ENCODE results near the gene EPHA5.

Gene EPHA5

DNA sequence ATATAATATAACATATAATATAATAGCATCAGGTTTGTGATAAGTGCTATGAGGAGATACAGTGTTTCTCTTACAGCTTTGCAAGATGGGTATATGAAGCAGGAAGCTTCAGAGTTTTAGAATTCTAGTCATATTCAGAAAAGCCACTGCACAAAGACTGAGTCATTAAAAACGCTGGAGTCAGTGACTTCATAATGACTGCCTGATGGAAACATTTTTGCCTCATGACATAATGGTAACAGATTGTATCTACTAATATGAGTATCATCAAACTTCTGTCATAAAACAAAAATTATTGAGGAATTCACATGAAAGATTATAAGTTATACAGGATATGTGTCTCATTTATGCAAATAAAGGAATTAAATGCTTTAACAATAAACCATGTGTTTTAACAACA is 46.8 kb downstream of the EPHA5 start:
- no peak for DNase-seq

GRCh38 chr4:65617416-65617815 is 52.9 kb downstream of the EPHA5 start:
- DNase-seq: no peak

- no peak for DNase-seq
Observed at GRCh38 chr4:65604515-65604914, 65.8 kb downstream of the EPHA5 start.

GRCh38 chr4:65600656-65601055 is 69.6 kb downstream of the EPHA5 start:
- DNase-seq: no peak

- no peak for DNase-seq
Observed at GRCh38 chr4:65599340-65599739, 70.9 kb downstream of the EPHA5 start.

- no peak for DNase-seq
Observed at GRCh38 chr4:65597697-65598096, 72.6 kb downstream of the EPHA5 start.

DNA sequence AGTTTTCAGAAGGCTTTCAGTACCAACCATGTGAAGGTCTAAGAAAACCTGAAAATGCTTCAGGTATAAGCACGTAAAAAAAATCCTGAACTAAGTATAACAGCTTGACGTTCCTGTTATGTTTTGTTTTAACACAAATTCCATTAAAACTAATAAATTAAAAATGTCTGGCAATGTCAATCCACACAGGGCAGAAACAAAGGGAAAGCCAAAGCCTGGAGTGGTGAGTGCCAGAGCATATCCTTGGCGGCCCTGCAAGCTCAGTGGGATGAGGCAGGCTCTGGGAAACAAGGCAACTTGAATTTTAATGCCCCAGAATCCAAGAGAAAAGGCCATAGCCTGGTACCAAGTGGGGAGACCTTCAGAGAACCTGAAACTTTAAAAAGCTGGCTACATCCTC is 78.2 kb downstream of the EPHA5 start:
- DNase-seq: no peak

DNA sequence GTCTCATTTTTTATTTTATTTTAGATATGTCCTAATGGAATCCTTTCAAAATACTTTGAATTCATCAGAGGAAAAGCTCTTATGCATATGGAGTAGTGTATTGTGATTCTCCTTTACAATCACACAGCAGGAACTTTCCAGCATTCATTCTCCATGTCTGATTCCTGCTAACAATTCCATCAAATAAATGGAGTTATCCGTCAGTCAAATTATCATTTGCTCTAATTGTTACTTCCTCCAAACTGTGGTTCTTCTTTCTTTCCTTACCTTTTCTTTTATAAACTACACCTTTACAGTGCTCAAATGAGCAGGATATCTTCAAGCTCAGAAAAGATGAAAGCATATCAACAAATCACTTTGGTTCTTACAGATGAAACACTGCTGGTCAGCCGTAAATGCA is 80.4 kb downstream of the EPHA5 start:
- no peak for DNase-seq

DNA sequence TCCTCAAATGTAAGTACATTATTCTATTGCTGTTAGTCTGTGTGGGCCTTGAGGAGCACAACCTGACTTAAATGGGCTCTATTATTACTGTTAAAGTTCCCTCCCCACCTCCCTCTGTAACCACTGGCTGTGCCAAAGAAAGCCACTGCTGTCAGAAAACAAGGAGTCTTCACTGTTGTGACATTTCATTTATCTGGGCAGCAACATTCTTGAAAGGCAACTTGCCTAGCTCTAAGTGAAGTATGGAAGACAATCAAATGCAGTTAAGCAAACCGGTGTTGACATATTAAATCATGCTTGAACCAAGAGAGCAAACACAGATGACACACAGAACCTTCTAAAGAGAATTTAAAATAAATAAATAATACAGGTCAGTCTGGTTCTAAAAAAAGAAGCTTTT is 81.0 kb downstream of the EPHA5 start:
- no peak for DNase-seq

- DNase-seq: no peak
Observed at GRCh38 chr4:65580551-65580950, 89.7 kb downstream of the EPHA5 start.

DNA sequence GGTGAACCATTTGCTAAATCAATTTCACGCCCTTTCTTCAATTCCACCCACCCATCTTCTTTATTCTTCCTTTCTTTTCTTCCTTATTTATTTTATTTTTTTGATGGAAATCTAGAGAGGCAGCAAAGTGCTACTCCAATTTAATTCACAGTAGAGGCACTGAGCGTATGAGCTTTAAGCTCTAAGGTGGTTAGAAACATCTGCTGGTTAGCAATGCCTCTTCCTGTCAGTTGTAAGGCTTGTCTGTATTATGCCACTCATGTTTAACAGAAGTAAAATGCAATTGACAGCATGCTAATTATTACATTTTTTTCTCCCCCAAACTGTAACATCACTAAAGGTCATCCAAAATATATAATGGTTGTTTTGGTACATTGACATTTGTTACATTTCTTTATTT is 103.8 kb downstream of the EPHA5 start:
- no peak for DNase-seq

DNA sequence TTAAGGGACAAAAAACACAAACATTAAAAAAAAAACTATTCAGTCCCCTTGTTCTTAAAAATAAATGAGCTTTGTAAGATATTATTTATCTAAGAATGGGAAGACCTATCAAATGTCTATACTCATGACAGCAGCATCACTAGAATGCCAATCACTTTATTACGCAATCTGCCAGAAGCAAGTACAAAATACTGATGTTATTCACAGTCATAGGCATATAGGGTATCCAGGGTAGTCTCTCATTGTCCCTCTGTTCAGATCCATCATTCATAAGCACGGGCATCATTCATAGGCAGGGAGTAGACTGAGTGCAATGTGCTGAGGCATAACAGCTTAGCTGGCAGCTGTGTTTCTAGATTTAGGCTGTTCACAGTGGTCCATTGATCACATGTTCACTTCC is 109.1 kb downstream of the EPHA5 start:
- DNase-seq: no peak

DNA sequence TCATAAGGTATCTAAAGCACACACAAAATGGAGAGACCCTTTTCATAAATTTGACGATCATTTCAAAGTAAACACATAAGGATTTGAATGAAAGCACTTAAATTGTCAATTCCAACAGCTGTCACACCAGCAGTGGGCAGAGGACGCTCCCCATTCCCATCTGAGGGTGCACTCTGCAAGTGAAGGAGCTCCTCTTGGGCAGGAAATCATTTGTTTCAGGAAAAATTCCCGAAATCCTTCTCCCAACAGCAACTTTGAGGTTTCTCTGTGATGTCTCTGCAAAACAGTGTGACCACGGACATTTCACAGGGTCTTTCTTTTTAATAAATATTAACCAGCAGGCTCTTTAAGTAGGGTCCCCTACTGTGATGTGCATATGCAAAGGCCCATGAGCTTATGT is 111.0 kb downstream of the EPHA5 start:
- DNase-seq: no peak

- DNase-seq: no peak
Observed at GRCh38 chr4:65552057-65552456, 118.2 kb downstream of the EPHA5 start.

- no peak for DNase-seq
Observed at GRCh38 chr4:65550500-65550899, 119.8 kb downstream of the EPHA5 start.

DNA sequence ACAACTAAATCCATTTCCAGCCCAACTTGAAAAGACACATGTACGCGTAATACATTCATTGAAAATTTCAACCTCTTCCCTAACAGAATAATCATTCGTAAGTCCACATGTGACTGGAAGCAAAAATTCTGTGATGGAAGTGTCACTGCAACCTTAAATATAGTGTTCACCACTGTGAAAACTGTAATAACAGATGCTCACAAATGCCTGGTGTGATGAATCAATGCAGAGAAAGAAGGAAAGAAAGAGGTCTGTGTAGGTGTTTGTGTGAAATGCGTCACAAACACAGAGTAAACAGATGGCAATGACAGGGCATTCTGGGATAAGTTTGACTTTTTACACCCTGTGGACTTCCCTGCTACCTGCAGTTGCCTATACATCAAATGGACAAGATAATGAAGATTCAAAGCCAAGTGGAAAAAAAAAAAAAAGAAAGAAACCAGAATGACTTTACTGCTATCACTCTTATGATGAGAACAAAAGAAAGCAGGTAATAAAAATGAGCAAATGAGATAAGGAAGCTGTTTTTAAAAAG is 123.3 kb downstream of the EPHA5 start:
- DNase-seq: no peak

DNA sequence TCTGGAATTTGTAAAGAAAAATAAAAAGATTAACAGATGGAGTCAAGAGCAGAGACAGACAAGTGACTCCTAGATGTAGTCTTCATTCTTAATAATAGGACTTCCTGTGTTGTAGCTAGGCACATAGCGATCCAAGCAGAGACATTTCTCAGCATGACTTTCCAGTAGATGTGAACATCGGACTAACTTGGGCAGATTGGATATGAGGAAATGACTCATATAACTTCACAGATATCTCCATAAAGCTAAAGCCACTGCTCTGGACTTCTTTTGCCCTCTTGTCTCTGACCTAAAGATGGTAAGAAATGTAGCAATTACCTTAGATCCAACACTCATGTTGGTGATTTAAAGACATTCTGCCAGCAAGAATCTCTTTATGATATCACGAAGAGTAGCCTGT is 131.7 kb downstream of the EPHA5 start:
- no peak for DNase-seq

DNA sequence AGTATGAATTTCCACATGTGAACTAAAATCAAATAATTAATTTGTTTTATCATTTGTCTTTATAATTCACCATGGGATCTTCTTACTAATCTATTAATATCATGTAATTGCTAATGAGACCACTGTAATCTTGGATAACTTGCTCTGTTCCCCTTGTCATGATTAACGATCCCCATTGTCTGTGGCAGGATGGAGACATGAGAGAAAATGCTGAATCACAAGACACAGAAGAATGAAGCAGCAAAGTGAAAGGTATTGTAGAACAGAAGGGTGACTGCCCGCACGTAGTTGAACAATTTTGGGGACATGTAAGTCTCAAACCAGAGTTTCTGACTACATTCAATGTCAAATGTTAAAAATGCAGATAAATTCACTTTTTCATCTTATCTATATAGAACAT is 135.2 kb downstream of the EPHA5 start:
- DNase-seq: no peak

DNA sequence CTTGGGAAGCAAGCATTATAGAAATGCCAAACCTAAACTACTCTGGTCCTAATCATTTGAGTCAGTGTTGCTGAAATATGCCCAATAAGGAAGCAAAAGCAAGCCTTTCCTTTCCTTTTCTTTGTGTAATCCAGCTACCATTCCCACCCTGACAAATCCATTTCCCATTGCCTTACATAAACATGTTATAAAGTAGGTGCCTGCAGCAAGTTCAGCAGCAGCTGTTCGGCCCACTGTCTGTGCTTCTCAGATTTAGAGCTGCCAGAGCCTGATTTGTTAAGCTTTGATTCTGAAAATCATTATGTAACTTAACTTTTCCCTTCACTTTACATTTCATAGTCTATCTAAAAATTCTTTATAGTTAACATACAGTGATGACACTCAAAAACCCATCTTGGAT is 148.6 kb downstream of the EPHA5 start:
- no peak for DNase-seq

DNA sequence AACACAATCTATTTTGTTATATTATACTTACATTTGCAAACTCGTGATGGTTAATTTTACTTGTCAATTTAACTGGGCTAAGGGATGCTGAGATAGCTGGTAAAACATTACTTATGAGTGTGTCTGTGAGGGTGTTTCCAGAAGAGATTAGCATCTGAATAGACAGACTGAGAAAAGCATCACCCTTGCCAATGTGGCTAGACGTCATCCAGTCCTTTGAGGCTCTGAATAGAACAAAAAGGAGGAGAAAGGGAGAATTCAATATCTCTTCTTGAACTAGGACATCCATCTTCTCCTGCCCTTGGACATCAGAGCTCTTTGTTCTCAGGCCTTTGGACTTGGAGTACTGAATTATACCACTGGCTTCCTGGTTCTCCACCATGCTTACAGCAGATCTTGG is 154.6 kb downstream of the EPHA5 start:
- DNase-seq: no peak

- DNase-seq: no peak
Observed at GRCh38 chr4:65510976-65511375, 159.3 kb downstream of the EPHA5 start.

DNA sequence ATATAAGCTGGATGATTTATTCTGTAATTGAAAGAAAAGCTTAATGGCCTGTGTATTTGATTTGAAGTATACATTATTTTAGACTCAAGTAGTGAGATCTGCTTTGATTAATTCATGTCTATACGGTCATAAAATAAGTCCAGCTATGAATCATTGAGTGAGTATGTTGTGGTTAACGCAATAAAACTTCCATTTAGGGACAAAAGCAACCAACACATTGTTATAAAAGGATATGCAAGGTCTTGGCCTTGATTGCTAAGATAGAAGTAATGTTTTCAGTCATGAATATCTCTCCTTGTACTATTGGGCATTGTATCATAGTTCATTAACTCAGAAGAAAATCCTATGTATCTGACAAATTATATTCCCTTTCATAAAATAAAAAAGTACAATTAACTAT is 162.1 kb downstream of the EPHA5 start:
- DNase-seq: no peak

GRCh38 chr4:65502131-65502701 is 168.1 kb downstream of the EPHA5 start:
- DNase-seq: no peak

DNA sequence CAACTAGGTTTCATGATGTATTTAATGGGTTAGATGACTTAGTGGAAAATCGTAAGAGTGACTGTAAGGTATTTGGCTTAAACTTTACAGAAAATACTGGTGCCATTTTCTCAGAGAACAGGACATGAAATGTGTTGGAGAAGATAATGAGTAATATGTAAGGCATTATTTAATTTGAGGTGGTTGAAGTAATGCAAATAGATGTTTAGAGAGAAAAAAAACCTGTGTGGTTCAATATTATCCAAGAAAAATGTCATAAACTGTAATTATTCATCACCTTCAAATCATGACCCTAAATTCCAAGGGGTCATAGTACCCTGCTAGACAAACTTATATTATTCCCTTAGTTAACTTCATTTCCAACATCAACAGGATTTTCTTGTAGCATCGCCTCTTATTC is 171.7 kb downstream of the EPHA5 start:
- DNase-seq: no peak

- DNase-seq: no peak
Observed at GRCh38 chr4:65495439-65495838, 174.8 kb downstream of the EPHA5 start.

DNA sequence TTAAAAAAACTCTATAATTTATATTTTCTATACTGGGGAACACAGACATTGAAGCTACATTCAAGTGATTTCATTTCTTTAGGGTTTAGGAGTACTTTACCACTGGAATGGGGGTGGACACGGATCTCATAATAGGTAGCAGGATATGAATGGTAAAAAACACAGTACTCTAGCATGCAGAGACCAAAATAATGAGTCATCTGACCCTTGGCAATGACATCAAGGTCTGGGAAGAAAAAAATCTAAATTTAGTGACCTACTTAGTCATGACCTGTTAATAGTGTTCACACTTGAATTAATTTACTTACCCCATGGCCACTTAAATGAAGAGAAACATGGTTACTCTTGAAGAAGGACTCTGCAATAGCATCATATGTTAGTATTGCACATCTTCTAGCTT is 187.9 kb downstream of the EPHA5 start:
- no peak for DNase-seq
